ENCODE data around the gene SLC2A2. TPM values are rescaled to one million over a fixed set of nuclear protein-coding genes. Genes with fewer than 3 reads are reported as not detected.

SLC2A2 gene
- total RNA-seq, 1 experiment from 2014 or later = not detected

GRCh38 chr3:171058873-171059603 is 32.5 kb upstream of the SLC2A2 start:
- H3K4me2 ChIP-seq (ENCODE audit: low read depth, low read length, poor library complexity, severe bottlenecking) = no peak overlapping the region
- no peak overlapping the region for H2AFZ ChIP-seq (ENCODE audit: low read length)
- H3K36me3 ChIP-seq (ENCODE audit: insufficient read depth, low read length) = no peaks in the 10 kb centered on the region
- no peaks in the 10 kb centered on the region; the same call in 1 of the 2 replicates for H3K27me3 ChIP-seq (ENCODE audit: low read length)
- H3K9me3 ChIP-seq (ENCODE audit: low read length) = no peaks in the 10 kb centered on the region
- no peak overlapping the region for H3K4me3 ChIP-seq (ENCODE audit: low read length)
- H3K4me1 ChIP-seq (ENCODE audit: low read length) = no peaks in the 10 kb centered on the region
- no peaks in the 10 kb centered on the region for H3K79me2 ChIP-seq (ENCODE audit: low read length)
- H3K27ac ChIP-seq (ENCODE audit: low read length) = no peak overlapping the region
- DNase-seq = no peak
- H4K20me1 ChIP-seq (ENCODE audit: insufficient read depth, low read depth, low read length) = no peaks in the 10 kb centered on the region
- no peak overlapping the region for H3K9ac ChIP-seq (ENCODE audit: low read length)
- no peaks in the 10 kb centered on the region for H3K9me2 ChIP-seq (replicated peaks; ENCODE audit: insufficient read depth, low read length)

DNA sequence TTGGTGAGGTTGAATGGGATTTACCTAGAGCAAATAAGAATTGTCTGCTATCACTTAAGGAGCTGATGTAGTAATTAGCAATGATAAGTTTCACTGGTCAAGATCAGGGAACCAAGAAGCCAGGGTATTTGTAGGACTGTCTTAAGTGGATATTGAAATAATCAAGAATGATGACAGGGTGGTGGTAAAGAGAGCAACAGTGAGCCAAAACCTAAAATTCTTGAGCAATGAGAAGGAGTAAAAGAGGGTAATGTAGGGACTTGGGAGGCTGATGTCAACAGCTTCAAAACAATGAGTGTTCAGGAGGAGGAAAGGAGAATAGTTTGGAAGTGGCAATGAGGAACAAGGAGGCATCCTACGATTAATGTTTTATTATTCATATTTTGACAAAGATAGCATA is 31.5 kb upstream of the SLC2A2 start:
- H3K27me3 ChIP-seq (ENCODE audit: low read length) = no peaks in the 10 kb centered on the region; the same call in 1 of the 2 replicates

DNA sequence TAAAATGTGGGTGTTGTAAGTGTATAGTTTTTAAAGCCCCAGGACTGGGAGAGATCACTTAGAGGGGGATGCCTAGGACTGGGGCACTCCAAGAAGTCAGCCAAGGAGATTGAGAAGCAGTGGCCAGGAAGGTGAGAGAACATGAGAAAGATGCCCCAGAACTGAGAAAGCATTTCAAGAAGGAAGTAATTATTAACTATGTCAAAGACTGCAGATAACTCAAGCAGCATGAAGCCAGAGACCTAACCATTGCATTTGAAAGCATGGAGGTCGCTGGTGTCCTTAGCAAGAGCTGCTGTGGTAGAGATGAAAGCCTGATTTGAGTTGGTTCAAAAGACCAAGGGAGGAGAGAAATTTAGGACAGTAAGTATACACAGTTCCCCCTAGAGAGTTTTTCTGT is 30.6 kb upstream of the SLC2A2 start:
- no peaks in the 10 kb centered on the region for H3K9me2 ChIP-seq (replicated peaks; ENCODE audit: insufficient read depth, low read length)
- no peak for DNase-seq
- no peaks in the 10 kb centered on the region for H4K20me1 ChIP-seq (ENCODE audit: insufficient read depth, low read depth, low read length)
- H3K27ac ChIP-seq (ENCODE audit: low read length) = no peak overlapping the region
- H3K4me2 ChIP-seq (ENCODE audit: low read depth, low read length, poor library complexity, severe bottlenecking) = no peak overlapping the region
- no peaks in the 10 kb centered on the region for H3K9me3 ChIP-seq (ENCODE audit: low read length)
- H3K4me1 ChIP-seq (ENCODE audit: low read length) = no peaks in the 10 kb centered on the region
- H3K9ac ChIP-seq (ENCODE audit: low read length) = no peak overlapping the region
- no peaks in the 10 kb centered on the region; the same call in 1 of the 2 replicates for H3K27me3 ChIP-seq (ENCODE audit: low read length)
- no peaks in the 10 kb centered on the region for H3K79me2 ChIP-seq (ENCODE audit: low read length)
- H3K36me3 ChIP-seq (ENCODE audit: insufficient read depth, low read length) = no peaks in the 10 kb centered on the region
- no peak overlapping the region for H2AFZ ChIP-seq (ENCODE audit: low read length)
- no peak overlapping the region for H3K4me3 ChIP-seq (ENCODE audit: low read length)

More for the DNA sequence above, 31.5 kb upstream of the SLC2A2 start:
- H3K9ac ChIP-seq (ENCODE audit: low read length) = no peak overlapping the region
- no peaks in the 10 kb centered on the region for H3K9me2 ChIP-seq (replicated peaks; ENCODE audit: insufficient read depth, low read length)
- no peaks in the 10 kb centered on the region for H3K9me3 ChIP-seq (ENCODE audit: low read length)
- H2AFZ ChIP-seq (ENCODE audit: low read length) = no peak overlapping the region
- no peaks in the 10 kb centered on the region for H4K20me1 ChIP-seq (ENCODE audit: insufficient read depth, low read depth, low read length)
- no peaks in the 10 kb centered on the region for H3K4me1 ChIP-seq (ENCODE audit: low read length)
- H3K4me2 ChIP-seq (ENCODE audit: low read depth, low read length, poor library complexity, severe bottlenecking) = no peak overlapping the region
- no peaks in the 10 kb centered on the region for H3K36me3 ChIP-seq (ENCODE audit: insufficient read depth, low read length)
- H3K79me2 ChIP-seq (ENCODE audit: low read length) = no peaks in the 10 kb centered on the region
- H3K4me3 ChIP-seq (ENCODE audit: low read length) = no peak overlapping the region
- H3K27ac ChIP-seq (ENCODE audit: low read length) = no peak overlapping the region
- no peak for DNase-seq

GRCh38 chr3:171056528-171056927 is 30.0 kb upstream of the SLC2A2 start:
- Histone ChIP-seq H3K4me2 (ENCODE audit: low read depth, low read length, poor library complexity, severe bottlenecking) (no peak overlapping the region), H3K27me3 (ENCODE audit: low read length) (no peaks in the 10 kb centered on the region)

GRCh38 chr3:171055336-171056178 is 29.0 kb upstream of the SLC2A2 start:
- Histone ChIP-seq H3K9me2 (replicated peaks; ENCODE audit: insufficient read depth, low read length) (no peaks in the 10 kb centered on the region), H3K4me2 (ENCODE audit: low read depth, low read length, poor library complexity, severe bottlenecking) (no peak overlapping the region), H3K9me3 (ENCODE audit: low read length) (no peaks in the 10 kb centered on the region), H3K27me3 (ENCODE audit: low read length) (no peaks in the 10 kb centered on the region), H3K36me3 (ENCODE audit: insufficient read depth, low read length) (no peaks in the 10 kb centered on the region), H3K27ac (ENCODE audit: low read length) (no peak overlapping the region), H3K4me3 (ENCODE audit: low read length) (no peak overlapping the region), H3K4me1 (ENCODE audit: low read length) (no peaks in the 10 kb centered on the region), H3K79me2 (ENCODE audit: low read length) (no peaks in the 10 kb centered on the region), H2AFZ (ENCODE audit: low read length) (no peak overlapping the region), H4K20me1 (ENCODE audit: insufficient read depth, low read depth, low read length) (no peaks in the 10 kb centered on the region), H3K9ac (ENCODE audit: low read length) (no peak overlapping the region)
- no peak for DNase-seq

More at GRCh38 chr3:171056528-171056927, 30.0 kb upstream of the SLC2A2 start:
- Histone ChIP-seq H3K9me3 (ENCODE audit: low read length) (no peaks in the 10 kb centered on the region), H3K27ac (ENCODE audit: low read length) (no peak overlapping the region), H2AFZ (ENCODE audit: low read length) (no peak overlapping the region), H3K4me1 (ENCODE audit: low read length) (no peaks in the 10 kb centered on the region), H3K9ac (ENCODE audit: low read length) (no peak overlapping the region), H3K79me2 (ENCODE audit: low read length) (no peaks in the 10 kb centered on the region), H4K20me1 (ENCODE audit: insufficient read depth, low read depth, low read length) (no peaks in the 10 kb centered on the region), H3K9me2 (replicated peaks; ENCODE audit: insufficient read depth, low read length) (no peaks in the 10 kb centered on the region), H3K4me3 (ENCODE audit: low read length) (no peak overlapping the region), H3K36me3 (ENCODE audit: insufficient read depth, low read length) (no peaks in the 10 kb centered on the region)
- DNase-seq = no peak

DNA sequence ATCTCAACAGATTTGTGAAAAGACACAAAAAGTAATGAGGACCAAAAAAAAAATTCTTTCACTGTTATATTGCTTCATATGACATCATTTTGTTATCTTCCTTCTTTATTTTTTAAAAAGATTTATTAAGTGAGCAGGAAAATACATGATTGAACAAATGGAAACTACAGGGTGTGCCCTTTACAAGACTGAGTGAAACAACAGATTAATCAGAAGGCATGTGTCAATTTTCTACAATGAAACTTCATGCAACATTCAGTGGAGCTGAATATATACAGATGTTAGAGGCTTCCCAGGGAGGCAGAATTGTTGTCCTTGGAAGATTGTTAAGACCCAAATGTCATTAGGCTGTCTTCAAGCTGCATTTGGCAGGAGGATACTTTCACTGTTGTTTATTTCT is 28.4 kb upstream of the SLC2A2 start:
- no peak overlapping the region for H3K4me2 ChIP-seq (ENCODE audit: low read depth, low read length, poor library complexity, severe bottlenecking)
- no peaks in the 10 kb centered on the region for H4K20me1 ChIP-seq (ENCODE audit: insufficient read depth, low read depth, low read length)
- no peak overlapping the region for H3K27ac ChIP-seq (ENCODE audit: low read length)
- no peak overlapping the region for H3K9ac ChIP-seq (ENCODE audit: low read length)
- no peak for DNase-seq
- H3K9me3 ChIP-seq (ENCODE audit: low read length) = no peaks in the 10 kb centered on the region
- no peak overlapping the region for H3K4me3 ChIP-seq (ENCODE audit: low read length)
- H3K79me2 ChIP-seq (ENCODE audit: low read length) = no peaks in the 10 kb centered on the region
- no peaks in the 10 kb centered on the region for H3K36me3 ChIP-seq (ENCODE audit: insufficient read depth, low read length)
- no peaks in the 10 kb centered on the region for H3K4me1 ChIP-seq (ENCODE audit: low read length)
- no peak overlapping the region for H2AFZ ChIP-seq (ENCODE audit: low read length)
- no peaks in the 10 kb centered on the region for H3K27me3 ChIP-seq (ENCODE audit: low read length)
- H3K9me2 ChIP-seq (replicated peaks; ENCODE audit: insufficient read depth, low read length) = no peaks in the 10 kb centered on the region

GRCh38 chr3:171054231-171054630 is 27.7 kb upstream of the SLC2A2 start:
- H2AFZ ChIP-seq (ENCODE audit: low read length) = no peak overlapping the region
- H3K9me2 ChIP-seq (replicated peaks; ENCODE audit: insufficient read depth, low read length) = no peaks in the 10 kb centered on the region
- H3K9me3 ChIP-seq (ENCODE audit: low read length) = no peaks in the 10 kb centered on the region
- no peak overlapping the region for H3K9ac ChIP-seq (ENCODE audit: low read length)
- H3K4me2 ChIP-seq (ENCODE audit: low read depth, low read length, poor library complexity, severe bottlenecking) = no peak overlapping the region
- H3K4me1 ChIP-seq (ENCODE audit: low read length) = no peaks in the 10 kb centered on the region
- no peaks in the 10 kb centered on the region for H3K27me3 ChIP-seq (ENCODE audit: low read length)
- no peak overlapping the region for H3K27ac ChIP-seq (ENCODE audit: low read length)
- no peaks in the 10 kb centered on the region for H4K20me1 ChIP-seq (ENCODE audit: insufficient read depth, low read depth, low read length)
- DNase-seq = no peak
- H3K36me3 ChIP-seq (ENCODE audit: insufficient read depth, low read length) = no peaks in the 10 kb centered on the region
- H3K79me2 ChIP-seq (ENCODE audit: low read length) = no peaks in the 10 kb centered on the region
- no peak overlapping the region for H3K4me3 ChIP-seq (ENCODE audit: low read length)

DNA sequence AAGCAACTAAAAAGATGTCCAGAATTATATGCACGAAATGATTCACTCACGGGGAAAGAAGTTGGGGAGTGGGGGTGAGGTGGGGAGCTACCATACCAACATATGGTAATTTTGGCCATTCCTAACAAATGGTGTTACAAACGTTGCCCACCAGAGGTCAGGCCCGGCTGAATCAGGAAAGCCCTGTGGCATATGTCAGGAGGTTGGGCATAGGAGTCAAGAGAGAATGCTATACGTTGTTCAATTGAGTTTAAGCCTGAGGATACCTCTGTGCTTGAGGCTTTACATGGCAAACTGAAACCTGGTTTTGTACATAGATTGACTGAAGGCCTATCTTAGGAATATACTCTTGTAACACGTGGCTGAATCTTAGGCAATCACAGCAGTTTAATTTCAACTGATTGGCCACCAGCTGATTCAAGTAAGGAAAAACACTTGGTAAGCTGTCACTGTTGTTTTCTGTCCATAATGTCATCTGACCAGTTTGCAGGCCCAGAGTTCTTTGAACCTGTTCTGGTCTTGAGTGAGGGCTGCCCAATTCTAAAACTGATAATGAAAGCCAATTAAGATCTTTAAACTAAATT is 23.4 kb upstream of the SLC2A2 start:
- H3K4me3 ChIP-seq (ENCODE audit: low read length) = no peak overlapping the region
- no peaks in the 10 kb centered on the region for H3K9me3 ChIP-seq (ENCODE audit: low read length)
- H3K9me2 ChIP-seq (replicated peaks; ENCODE audit: insufficient read depth, low read length) = no peaks in the 10 kb centered on the region
- H2AFZ ChIP-seq (ENCODE audit: low read length) = no peak overlapping the region
- no peaks in the 10 kb centered on the region for H3K36me3 ChIP-seq (ENCODE audit: insufficient read depth, low read length)
- H3K79me2 ChIP-seq (ENCODE audit: low read length) = no peaks in the 10 kb centered on the region
- H3K4me2 ChIP-seq (ENCODE audit: low read depth, low read length, poor library complexity, severe bottlenecking) = no peak overlapping the region
- no peak overlapping the region for H3K27ac ChIP-seq (ENCODE audit: low read length)
- H3K9ac ChIP-seq (ENCODE audit: low read length) = no peak overlapping the region
- DNase-seq = peak; percentile 73
- H3K4me1 ChIP-seq (ENCODE audit: low read length) = no peaks in the 10 kb centered on the region
- H4K20me1 ChIP-seq (ENCODE audit: insufficient read depth, low read depth, low read length) = no peaks in the 10 kb centered on the region
- H3K27me3 ChIP-seq (ENCODE audit: low read length) = no peaks in the 10 kb centered on the region
